Measurements from ENCODE around the gene CCDC3. TPM values are rescaled to one million over a fixed set of nuclear protein-coding genes. Genes with fewer than 3 reads are reported as not detected.

The CCDC3 gene
- total RNA-seq, 1 donor from 2014 or later: 4.7 TPM

DNA sequence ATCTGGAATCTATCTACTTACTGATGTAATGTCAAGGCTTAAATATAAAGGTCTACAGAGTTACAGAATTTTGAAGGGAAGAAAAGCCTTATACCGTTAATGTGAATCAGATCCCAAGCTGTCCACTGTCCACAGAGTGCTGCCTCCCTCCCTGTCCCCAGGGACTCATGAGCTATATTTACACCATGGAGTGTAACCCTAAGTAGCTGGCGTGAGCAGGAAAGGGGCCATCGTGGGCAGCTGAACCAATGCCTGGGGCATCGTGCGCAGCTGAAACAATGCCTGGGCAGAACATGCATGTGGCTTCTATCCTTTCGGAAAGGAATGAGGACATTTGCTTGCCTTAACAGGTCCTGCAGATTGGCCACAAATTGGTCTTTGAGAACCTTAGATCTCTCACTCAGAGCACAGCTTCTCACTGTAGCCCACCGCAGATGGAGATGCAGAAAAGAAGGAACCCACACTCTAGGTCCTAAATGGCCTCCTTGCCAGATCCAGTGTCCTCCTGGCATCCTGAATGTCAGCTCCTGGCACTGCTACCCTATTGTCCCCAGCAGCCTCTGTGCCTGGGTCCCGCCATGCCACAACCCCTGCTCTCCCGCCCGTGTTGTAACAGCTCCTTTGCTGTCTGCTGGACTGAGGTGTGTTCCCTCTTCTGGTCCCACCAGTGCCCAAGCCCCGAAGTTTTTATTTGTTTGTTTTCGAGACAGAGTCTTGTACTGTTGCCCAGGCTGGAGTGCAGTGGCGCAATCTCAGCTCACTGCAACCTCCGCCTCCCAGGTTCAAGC is 30.3 kb downstream of the CCDC3 start:
- ATAC-seq (no peak), DNase-seq (ENCODE audit: missing footprints) (no peak)
- intact Hi-C loops (cut with DNase I): no loop called here

DNA sequence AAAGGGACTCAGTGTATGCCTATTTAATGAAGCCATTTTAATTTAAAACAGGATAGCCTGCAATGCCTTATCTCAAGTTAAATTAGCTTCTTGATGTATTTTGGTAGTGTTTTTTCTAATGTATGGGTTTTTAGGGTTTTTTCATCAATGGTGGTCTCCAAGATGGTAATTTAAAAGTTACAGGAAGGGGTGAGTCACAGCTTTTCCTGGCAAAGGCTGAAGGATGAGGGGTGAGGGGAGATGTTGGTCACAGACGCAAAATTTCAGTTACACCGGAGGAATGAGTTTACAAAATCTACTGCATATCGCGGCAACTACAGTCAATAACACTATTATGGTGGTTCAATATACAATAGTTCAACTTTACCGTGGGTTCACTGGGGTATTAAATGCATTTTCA is 31.6 kb downstream of the CCDC3 start:
- DNase-seq (ENCODE audit: missing footprints): no peak
- intact Hi-C loops (cut with DNase I): no loop called here
- no peak for ATAC-seq

DNA sequence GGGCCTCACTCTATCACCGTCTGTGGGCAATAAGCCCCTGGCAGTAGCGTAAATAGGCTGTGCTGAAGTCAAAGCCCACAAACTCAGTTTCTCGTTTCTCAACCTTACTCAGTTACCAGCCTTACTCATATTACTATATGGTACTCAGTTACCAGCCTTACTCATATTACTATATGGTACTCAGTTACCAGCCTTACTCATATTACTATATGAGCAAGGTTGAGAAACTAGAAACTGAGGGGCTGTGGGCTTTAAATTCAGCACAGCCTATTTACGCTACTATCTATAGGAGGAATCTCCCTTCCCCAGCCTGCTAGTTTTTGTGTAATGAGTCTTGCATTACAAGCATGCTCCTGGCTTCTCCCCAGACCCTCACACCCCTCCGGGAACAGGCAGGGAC is 35.4 kb downstream of the CCDC3 start:
- DNase-seq (ENCODE audit: missing footprints) (no peak), ATAC-seq (no peak)
- intact Hi-C loops (cut with DNase I): no loop called here

DNA sequence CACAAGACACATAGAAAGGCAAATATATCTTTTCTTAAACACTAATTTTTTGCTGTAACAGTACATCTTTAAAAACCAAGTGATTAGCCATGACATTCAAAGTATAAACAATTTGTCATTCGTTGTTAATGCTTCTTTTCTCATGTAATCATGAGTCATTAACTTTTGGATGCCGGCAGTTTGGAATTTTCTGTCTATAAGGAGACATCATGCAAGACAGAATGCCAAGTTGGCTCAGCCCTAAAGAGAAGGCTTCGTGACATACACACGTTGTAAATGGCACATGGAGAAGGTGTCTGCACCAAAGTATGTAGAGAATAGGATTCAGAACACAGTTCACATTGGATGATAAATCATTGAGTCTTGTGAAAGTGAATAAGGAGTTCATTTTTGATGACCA is 35.9 kb downstream of the CCDC3 start:
- intact Hi-C loops (cut with DNase I): no loop called here
- no peak for DNase-seq (ENCODE audit: missing footprints)
- ATAC-seq: no peak

DNA sequence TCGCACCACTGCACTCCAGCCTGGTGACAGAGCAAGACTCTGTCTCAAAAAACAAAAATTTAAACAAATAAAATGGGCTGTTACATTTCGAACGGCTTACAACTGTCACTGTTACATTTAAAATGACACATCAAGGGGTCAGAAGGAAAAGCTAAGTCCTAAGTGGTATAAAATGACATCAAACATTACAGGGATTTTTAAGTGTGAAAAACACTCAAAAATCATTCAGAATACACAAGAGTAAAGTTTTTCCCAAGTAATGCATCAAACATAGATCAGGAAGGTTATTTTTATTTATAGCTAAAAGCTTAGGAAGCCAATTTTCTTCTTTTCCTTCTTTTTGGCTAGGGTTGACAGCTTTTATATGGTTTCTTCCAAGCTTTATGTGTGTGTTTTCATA is 39.0 kb downstream of the CCDC3 start:
- ATAC-seq: no peak
- DNase-seq (ENCODE audit: missing footprints): no peak
- intact Hi-C loops (cut with DNase I): no loop called here

DNA sequence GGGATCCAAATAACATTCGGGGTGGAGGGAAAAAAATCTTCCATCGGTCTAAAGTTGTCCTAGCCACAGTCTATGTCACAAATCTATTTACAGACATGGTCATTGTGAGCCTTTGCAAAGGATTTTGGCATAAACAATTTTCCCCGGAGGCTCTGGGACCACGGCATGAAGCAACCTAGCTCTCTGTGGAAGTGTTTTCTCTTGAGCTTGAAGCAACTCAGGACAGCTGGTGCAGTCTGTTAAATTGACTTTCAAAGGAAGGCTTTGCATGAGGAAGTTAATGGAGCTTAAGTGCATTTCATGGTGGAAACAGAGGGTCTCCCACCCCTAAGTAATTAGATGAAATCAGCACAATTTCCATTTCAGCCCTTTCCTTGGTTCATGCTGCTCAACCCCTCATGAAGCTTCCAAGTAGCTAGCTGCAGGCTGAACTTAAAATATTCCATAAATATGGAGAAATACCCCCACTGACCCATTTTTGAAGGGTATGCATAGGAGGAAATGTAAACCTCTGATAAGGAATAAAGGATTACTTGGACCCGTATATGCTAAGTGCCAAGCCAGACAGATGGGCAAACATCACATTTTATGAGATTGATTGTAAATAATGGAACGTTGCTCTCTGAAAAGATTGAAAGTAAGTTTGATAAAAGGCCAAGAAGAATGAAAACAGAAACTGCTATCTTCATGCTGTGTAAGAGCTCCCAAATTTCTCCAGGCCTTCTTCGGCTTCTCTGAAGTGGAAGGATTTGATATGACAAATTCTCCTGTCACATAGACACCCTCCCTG is 39.9 kb downstream of the CCDC3 start:
- DNase-seq (ENCODE audit: missing footprints) (no peak), ATAC-seq (peak; percentile 69)
- intact Hi-C loops (cut with DNase I): no loop called here

DNA sequence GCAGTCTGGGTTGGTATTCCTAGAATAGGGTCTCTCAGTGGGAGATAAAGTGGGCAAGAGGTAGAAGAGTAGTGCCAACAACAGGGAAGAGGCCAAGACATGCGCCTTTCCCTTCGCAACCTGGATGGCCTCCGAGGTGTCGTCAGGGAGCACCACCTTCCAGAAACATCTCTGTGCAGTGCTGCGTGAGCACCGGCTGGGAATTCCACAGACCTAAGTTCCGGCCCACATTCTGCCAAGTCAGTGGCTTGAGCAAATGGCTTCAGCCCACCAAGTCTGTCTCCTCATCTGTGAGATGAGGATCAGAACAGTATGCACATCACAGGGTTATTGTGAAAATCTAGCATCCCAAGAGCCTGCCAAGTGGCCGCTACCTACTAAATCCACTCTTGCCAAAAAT is 40.6 kb downstream of the CCDC3 start:
- ATAC-seq (peak; percentile 63), DNase-seq (ENCODE audit: missing footprints) (no peak)
- intact Hi-C loops (cut with DNase I): no loop called here

DNA sequence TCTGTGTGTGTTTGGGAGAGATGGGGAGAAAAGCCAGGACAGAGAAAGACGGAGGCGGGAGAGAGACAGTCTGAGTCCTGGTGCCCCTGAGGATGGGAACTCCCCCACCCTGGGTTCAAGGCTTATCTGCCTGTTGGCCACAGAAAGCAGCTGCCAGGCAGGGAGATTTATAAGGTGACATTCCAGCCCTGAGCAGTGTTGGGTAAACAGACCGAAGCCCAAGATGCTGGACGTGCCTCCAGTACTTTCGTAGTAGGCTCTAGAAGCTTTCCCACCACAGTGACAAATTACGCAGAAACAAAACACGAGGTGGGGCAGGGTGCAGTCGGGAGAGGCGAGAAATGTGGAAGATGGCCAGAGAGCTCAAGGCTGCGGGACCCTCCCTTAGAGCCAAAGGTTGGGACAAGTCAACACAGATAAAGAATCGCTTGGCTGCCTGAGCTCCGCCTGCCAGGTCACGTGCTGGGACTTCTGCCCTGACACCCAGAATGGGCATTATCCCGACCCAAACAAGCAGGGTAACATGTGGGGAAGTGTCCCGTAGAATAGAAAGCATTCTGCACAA is 41.1 kb downstream of the CCDC3 start:
- intact Hi-C loops (cut with DNase I): no loop called here
- peak; percentile 66 for ATAC-seq
- DNase-seq (ENCODE audit: missing footprints): no peak

DNA sequence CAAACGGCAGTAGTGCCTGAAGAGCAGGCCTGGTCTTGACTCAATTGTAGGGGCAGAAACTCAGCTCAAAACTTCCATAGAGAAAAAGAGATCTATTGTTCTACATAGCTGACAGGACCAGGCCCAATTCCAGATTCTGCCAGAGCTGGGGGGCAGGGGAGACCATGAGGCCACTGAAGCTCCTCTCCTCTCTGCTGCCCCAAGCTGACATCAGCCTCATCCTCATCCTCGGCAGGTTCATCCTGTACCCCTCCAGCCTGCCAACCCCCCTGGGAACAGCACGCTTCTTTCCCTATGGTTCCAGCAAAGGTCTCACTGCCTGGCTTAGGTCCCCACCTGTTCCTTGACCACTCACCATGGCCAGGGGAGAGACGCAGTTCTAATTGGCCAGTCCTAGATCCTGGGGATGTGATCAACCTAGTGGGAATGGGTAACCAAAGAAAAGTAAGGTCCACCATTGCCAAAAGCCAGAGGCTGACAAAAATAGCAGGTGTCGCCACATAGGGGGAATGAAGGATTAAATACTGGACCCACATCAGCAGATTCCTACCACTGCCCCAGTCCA is 42.9 kb downstream of the CCDC3 start:
- ATAC-seq: no peak
- intact Hi-C loops (cut with DNase I): no loop called here
- DNase-seq (ENCODE audit: missing footprints): no peak

DNA sequence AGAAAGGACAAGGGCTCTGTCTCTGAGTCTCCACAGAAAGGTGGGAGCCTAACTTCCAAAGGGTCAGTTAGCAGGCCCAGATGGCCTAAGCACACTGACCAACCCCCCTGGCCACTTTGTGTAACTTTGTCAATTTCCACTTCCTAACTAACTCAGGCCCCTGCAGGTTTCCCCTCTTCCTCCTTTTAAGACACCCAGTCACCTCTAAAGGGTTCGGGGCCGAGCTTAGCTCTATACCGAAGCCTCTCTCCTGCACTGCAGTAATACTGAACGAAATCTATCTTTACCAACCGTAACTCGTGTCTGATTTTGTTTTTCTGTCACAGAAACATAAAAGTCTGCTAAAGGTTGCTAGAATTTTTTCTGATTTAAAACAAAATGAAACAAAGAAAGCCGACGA is 44.4 kb downstream of the CCDC3 start:
- ATAC-seq (no peak), DNase-seq (ENCODE audit: missing footprints) (no peak)
- intact Hi-C loops (cut with DNase I): no loop called here

DNA sequence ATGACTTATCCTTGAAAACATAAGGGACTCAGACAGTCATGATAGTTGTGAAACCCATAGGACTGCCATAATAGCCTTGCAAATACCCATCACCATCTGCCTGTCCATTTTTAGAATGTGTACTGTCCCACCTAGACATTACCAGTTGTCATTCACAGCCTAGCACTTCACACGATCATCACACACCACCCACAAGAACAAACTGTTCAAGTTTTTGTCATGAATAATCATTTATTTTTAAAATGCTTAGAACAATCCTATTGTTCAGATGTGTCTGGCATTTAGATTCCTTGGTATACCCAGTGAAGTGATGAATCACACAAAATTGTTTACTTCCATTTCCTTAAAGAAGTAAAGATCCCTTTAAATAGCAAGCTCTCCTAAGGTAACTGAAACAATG is 46.6 kb downstream of the CCDC3 start:
- intact Hi-C loops (cut with DNase I): no loop called here
- DNase-seq (ENCODE audit: missing footprints) (no peak), ATAC-seq (no peak)

DNA sequence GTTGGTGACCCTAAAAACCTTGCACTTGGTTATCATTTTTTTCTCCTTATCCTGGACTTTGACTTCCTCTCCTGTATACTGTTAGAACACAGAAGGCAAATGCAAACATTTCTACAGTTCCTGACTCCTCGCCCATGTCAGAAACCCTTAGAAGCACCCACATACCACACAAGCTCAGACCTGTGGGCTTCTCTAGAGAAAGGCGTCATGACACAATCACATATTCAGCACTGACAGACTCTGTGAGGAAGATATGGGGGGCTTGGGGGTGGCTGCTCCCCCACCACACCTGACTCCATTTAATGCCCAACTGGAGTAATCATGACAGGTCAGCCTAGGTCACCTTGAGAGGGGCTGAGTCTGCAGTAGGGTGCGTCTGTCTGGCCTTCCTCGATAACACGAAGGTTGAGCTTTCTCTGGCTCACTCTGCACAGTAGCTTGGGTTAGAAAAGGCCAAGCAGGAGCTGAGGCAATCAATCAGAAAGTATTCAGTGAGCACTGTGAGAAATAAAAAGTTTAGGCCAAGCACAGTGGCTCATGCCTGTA is 50.9 kb downstream of the CCDC3 start:
- intact Hi-C loops (cut with DNase I): no loop called here
- DNase-seq (ENCODE audit: missing footprints): no peak
- no peak for ATAC-seq

DNA sequence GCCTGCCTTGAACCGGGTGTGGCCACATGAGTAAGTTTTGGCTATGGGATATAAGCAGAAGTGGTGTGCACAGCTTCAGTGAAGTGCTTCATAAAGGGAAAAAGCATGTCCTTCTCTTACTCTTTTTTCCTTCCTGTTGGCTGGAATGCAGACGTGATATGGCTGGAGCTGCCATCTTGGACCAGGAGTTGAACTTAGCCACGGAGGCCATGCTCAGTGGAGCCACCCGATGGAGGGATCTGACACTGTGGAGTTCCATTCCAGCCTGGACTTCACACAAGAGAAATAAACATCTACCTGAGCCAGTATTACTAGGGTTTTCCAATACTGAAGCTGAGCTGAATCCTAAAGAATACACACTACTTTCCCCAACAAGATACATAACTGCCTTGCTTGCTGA is 52.3 kb downstream of the CCDC3 start:
- DNase-seq (ENCODE audit: missing footprints) (no peak), ATAC-seq (no peak)
- intact Hi-C loops (cut with DNase I): no loop called here

DNA sequence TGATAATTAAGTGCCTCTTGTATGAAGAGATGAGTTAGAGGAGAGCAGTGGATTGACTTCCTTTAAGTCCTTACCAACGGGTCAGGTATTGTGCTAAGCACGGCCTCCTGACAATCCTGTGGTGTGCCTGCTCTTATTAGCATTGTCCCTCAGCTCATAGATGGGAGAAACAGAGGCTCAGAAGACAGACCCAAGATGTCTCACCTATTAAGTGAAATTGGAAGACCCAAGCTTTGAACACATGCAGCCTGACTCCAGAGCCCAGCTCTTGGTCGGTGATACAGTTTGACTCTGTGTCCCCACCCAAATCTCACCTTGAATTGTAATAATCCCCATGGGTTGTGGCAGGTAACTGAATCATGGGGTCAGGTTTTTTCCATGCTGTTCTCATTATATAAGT is 53.8 kb downstream of the CCDC3 start:
- intact Hi-C loops (cut with DNase I): no loop called here
- ATAC-seq (no peak), DNase-seq (ENCODE audit: missing footprints) (no peak)

DNA sequence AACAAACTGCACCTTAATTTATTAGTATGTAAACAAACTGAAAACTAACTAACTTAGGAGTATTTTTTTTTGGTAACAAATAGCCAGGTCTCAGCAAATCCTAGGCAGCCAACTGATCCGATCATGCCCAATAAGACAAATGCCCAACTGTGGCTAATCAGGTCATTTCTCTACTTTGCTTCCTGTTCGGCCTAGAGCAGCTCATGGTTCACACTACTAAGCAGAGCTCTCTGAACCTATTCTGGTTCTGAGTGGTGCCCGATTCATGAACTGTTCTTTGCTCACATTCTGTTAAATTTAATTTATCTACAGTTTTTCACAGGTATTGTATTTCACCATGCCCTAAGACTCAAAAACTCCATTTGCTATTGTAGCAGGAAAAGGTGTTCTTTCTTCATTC is 55.1 kb downstream of the CCDC3 start:
- ATAC-seq (no peak), DNase-seq (ENCODE audit: missing footprints) (no peak)
- intact Hi-C loops (cut with DNase I): no loop called here

DNA sequence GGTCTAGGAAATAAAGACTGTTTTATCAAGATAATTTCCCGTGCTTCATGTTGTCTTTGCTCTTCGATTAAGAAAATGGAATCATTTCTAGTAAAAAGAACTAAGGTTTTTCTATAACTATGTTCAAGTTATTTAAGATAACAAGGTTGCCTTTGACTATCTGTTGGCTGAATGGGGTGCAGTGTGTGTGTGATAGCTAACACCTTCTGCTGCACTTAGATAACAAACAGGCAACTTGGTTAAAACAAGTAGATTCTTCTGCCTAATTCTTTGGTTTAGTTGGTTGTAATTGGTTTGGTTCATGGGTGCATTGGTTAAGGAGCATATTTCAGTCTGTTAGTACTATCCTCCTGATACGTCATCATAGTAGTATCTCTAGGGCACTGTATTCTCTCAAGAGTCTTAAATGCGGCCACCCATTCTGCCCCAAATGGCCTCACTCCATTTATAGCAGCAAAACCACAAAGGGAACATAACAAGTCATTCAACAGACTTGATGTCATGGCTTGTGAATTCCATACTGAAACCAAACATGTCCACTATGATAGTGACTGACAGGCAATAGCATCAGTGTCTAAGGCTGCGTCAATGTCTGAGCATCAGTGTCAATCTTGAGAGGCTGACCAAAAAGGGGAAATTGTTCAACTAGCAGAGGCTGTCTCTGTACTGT is 55.7 kb downstream of the CCDC3 start:
- DNase-seq (ENCODE audit: missing footprints) (no peak), ATAC-seq (no peak)
- intact Hi-C loops (cut with DNase I): no loop called here

DNA sequence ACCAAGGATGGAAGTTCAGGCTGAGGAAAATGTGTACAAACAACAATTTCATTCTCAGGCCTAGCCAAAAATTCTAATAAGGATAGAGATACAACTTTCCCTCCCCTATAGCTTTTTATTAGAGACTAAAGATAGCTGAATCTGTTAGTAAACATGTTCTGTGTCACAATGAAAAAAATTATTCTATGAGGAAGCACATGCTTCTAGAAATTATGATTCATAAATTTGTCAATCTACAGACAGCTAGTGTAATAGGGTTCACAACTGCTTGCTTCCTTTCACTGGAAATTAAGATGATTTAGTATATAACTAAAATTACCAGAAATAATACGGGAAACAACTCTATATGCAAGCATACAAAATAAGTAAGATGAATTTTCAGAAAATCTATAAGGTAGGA is 56.6 kb downstream of the CCDC3 start:
- ATAC-seq (no peak), DNase-seq (ENCODE audit: missing footprints) (no peak)
- intact Hi-C loops (cut with DNase I): no loop called here

DNA sequence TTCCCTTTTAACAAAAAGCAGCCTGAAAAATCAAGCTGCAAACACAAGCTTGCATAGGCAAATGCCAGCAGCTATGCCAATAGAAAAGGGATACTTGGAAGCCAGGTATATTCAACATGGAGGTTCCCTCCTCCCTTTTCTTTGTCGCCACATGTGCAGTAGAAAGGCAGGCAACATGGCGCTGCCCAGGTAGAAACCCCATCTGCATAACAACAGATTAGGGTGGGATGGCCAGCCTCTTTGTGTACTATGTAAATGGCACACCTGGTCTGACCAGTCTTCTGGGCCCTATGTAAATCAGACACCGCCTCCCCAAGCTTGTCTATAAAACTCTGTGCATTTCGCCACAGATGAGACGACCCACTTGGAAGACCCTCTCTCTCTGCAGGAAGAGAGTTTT is 58.1 kb downstream of the CCDC3 start:
- ATAC-seq (no peak), DNase-seq (ENCODE audit: missing footprints) (no peak)
- intact Hi-C loops (cut with DNase I): no loop called here

DNA sequence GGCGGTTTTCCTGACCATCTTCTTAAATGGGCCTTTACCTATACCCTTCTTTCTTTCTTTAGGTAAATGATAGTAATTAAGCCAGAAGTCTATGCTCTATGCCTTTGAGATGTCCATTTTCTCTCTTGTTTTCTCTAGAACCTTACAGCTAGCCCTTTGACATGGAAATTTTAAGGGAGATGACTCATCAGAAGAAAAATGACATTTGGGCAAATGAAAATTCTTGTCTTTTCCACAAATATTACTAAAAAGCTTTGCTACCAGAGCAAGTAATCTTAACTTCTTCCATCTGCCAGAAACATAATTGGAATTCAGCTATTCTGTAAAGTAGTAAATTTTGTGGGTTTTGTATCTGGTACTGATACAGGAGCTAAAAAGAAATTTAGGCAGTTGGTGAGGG is 59.5 kb downstream of the CCDC3 start:
- no peak for DNase-seq (ENCODE audit: missing footprints)
- ATAC-seq: no peak

More for the DNA sequence above, 59.5 kb downstream of the CCDC3 start:
- intact Hi-C loops (cut with DNase I): no loop called here

All from Right ventricle myocardium inferior (tissue), 1 donor.